CD4-positive, alpha-beta T cell treated with Interleukin-21 for 1 hour (primary cell): ENCODE measurements around the gene EIF3L.
A peak's percentile ranks its signal among the peaks of the same experiment; 100 is the strongest.
"Not testable (repeated sequence)": the region's sequence is repeated elsewhere in the genome, so short reads cannot be mapped to it uniquely, and the experiment has no call there.

ENCODE experiments used
- DNase-seq: peaks from one replicate; pipeline ENCODE4 v3.0.0-alpha.2; 2020

EIF3L gene

GRCh38 chr22:37849089-37849751, at the start of gene EIF3L:
EIF3L (plus strand) TSS chr22:37849419; CDS start chr22:37849450, 31 bp downstream.
- peak; percentile 88 for DNase-seq

GRCh38 chr22:37799979-37800378, 49.2 kb upstream of the EIF3L start:
- not testable (repeated sequence) for DNase-seq

GRCh38 chr22:37801946-37802309, 47.3 kb upstream of the EIF3L start:
- no peak for DNase-seq

GRCh38 chr22:37802310-37803194, 46.7 kb upstream of the EIF3L start:
- DNase-seq: no peak

- no peak for DNase-seq
Observed at GRCh38 chr22:37803195-37803638, 46.0 kb upstream of the EIF3L start.

GRCh38 chr22:37803639-37804351, 45.4 kb upstream of the EIF3L start:
- DNase-seq: no peak

- no peak for DNase-seq
Observed at GRCh38 chr22:37804352-37804880, 44.8 kb upstream of the EIF3L start.

- peak; percentile 77 for DNase-seq
Observed at GRCh38 chr22:37804881-37805809, 44.1 kb upstream of the EIF3L start.

GRCh38 chr22:37805810-37806277, 43.4 kb upstream of the EIF3L start:
- DNase-seq: no peak

GRCh38 chr22:37806409-37807333, 42.5 kb upstream of the EIF3L start:
- DNase-seq: no peak

- peak; percentile 92 for DNase-seq
Observed at GRCh38 chr22:37807410-37808293, 41.6 kb upstream of the EIF3L start, which contains the start of gene GCAT. GCAT (plus strand) TSS chr22:37807934; CDS start chr22:37807968, 34 bp downstream.

GRCh38 chr22:37808294-37808657, 40.9 kb upstream of the EIF3L start:
- DNase-seq: no peak

- DNase-seq: no peak
Observed at GRCh38 chr22:37809672-37810333, 39.4 kb upstream of the EIF3L start.

GRCh38 chr22:37811867-37812266, 37.4 kb upstream of the EIF3L start:
- DNase-seq: no peak

- no peak for DNase-seq
Observed at GRCh38 chr22:37812869-37813678, 36.1 kb upstream of the EIF3L start.

GRCh38 chr22:37815593-37815992, 33.6 kb upstream of the EIF3L start:
- DNase-seq: no peak

- no peak for DNase-seq
Observed at GRCh38 chr22:37816543-37817180, 32.6 kb upstream of the EIF3L start.
